GM19035 (cell line): Measurements from ENCODE around the gene DYSF.

Source experiments
- ATAC-seq: cut with Tn5 transposase; IDR thresholded peaks from one replicate; pipeline ENCODE4 v1.9.1; 2021; ENCODE audit not compliant: unreplicated experiment

DYSF gene

DNA sequence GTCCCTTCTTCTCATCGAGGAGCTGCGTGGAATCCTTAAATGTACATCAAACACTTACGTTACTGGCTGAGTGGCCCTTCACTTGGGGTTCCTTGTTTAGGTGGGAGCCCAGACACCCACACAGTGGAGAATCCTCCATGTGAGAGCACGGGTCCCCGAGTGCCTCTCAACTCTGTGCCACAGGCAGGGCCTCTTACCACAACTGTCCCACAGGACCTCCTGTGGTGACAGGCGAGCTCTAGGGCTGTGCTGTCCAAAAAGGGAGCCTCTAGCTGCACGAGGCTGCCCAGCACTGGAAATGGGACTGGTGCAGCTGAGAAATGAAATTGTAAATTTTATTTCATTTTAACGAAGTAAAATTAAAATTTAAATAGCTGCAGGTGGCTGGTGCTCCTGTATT lies 145.7 kb downstream of the DYSF start:
- ATAC-seq, result no peak

DNA sequence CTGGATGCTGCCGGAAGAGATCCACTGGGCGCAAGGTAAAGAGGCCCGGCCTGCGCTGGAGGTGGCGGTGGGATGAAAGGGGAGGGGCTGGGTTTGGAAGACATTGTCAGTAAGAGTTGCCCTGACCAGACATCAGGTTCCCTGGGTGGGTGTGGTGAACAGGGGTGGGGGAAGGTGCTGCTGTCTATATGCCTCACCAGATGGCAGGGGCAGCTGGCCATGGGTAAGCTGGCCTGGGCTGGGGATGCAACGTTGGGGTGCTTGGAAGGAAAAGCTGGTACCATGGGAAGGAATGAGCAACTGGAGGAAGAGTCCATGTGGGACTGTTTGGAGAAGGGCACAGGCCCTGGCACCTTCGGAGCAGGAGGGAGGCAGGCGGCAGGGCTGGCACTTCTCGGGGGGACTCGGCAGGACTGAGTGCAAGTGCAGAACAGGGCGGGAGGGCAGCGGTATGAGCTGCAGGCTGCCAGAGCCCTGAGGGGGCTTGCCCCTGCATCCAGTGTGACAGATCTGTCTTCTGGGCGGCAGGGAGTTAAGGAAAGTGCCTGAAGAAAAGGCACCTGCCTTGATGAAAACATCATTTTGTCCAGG lies 146.4 kb downstream of the DYSF start:
- ATAC-seq, result no peak

DNA sequence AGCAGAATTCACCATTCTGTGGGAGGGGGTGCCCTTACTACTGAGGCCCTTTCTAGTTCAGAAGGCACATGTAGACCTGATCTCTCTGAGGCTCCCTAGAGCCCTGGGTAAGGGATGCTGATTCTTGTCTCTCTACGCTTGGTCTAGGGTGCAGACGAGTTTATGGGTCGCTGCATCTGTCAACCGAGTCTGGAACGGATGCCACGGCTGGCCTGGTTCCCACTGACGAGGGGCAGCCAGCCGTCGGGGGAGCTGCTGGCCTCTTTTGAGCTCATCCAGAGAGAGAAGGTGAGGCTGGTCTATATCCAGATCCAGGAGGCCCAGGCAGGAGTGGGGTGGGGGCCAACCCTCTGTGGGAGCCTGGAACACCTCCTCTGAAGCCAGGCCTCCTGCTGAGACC lies 147.2 kb downstream of the DYSF start:
- no peak for ATAC-seq

DNA sequence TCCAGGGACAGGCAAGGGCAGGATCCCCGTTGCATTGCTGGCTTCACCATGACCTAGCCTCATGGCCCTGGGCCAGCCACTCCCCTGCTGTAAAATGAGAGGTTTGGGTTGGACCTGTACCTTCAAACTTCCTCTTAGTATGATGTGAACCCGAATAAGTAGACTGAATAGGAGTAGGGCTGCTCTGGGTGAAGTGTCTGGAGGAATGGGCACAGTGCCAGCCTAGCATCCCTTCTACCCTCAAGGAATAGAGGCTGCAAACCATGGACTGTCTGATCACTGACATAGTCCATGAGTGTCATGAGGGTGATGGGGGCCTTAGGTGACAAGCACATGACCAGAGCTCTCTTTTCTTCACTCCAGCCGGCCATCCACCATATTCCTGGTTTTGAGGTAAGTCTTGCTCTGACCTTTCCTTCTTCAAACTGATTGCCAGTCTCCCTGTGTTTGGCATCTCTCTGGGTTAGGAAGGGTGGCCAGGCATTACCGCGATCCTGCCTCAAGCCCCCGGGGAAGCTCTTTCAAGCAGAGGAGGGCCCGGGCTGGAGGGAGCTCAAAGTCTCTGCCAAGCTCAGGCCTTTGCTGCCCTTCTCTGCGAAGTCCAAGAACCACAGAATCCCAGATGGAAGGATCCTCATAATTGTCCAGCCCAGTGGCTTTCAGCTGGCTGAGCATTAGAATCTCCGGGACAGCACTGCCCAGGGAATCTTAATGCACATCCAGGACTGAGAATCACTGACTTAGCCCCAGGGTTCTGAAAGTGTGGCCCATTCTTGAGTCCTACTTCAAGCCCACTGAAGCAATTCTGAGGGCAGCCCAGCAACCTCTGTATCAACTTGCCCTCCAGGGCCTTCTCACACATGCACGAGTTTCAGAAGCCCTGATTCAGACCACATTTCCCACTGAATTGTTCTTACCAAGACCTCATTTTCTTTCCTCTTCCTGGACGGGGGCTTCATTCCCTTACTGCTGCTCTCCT lies 148.1 kb downstream of the DYSF start:
- ATAC-seq, result no peak

DNA sequence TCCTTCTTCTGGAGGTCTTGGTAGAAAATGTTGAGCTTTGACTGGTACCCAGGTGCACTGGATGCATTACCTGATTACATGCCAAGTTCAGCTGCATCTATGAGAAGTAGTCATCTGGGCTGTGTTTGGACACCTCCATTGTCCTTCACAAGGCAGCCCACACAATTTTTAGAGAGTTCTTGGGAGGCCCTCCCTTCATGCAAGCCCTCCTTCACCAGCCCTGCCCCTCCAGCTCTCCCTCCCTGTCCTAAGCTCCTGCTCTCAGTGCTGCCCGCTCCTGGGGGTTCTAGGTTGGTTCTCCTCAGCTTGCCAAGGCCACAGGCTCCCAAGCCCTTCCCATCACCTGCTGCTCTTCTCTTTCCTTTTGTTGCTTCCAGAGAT lies 148.7 kb downstream of the DYSF start:
- ATAC-seq, result no peak

DNA sequence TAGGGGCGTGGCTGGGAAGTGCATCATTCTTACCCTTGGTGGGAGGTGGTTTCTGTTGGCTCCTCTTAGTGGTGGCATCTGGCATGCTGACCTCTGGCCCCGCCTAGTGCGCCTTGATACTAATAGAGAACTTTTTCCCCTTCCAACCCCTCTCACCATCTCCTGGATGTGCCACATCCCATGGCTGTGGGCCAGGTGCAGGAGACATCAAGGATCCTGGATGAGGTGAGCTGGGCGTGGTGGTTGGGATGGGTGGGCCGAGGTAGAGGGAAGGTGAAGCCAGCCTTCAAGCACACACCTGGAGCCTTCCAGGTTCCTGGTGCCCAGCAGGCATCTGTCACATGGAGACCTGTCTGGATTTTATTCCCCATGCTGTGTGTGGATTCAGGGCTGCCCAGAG lies 149.2 kb downstream of the DYSF start:
- no peak for ATAC-seq

DNA sequence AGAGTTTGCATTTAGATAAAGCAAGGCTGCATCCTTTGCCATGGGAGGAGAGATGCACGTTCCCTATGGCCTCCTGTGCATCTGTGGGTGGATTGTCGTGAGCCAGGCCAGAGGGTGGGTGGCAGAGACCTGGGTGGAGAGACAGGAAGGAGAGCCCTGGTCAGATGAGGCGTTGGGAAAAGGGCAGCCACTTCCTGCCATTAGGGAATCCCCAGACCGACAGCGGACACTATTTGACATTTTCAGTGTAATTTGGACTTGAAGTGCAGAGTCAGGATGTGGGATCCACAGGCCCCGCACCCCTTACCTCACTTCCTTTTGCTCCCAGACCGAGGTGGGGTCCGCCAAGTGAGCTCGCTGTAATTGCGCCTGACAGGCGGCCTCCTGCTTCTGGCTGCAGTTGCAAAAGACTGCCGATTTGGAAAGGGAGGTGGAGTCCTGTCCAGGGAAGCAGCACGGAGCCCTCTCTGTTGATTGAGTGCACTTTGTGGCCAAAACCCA lies 150.0 kb downstream of the DYSF start:
- no peak for ATAC-seq

DNA sequence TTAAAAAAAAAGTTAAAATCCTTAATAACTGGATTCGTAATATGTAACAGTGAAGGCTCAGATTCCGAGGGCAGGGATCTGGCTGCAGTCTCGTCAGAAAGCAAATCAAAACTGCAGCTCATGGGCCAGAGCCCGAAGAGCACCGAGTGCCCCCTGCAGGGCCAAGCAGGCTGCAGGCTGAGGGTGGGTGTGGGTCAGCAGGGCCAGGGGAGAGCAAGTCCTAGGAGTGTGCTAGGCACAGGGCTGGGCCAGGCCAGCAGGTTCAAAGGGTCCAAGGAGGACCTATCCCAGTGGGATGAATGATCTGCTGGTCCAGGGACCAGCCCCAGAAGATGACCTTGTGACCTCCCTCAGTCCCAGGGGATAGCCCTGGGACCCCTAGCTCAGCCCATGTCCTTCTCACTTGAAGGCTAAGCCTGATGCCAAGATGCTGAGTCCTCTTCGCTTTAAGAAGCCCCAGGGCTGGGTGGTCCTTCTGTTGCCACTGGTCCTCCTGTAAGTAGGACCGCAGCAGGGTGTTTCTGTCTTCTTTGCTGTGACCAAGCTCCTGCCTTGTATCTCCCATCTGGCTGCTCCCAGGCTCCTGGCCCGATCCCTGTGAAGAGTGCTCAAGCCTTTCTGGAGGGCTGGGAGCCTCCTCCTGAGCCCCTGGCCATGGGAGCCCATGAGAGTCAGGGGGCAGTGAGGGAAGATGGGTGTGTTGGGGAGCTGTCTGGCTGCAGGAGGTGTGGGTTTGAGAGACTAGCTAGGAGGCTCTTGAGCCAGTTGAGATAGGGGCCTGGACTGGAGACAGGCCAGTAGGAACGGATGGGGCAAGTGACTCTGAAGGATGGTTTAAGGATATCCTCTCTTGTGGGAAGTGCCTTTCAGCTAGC lies 150.7 kb downstream of the DYSF start:
- ATAC-seq, result no peak

DNA sequence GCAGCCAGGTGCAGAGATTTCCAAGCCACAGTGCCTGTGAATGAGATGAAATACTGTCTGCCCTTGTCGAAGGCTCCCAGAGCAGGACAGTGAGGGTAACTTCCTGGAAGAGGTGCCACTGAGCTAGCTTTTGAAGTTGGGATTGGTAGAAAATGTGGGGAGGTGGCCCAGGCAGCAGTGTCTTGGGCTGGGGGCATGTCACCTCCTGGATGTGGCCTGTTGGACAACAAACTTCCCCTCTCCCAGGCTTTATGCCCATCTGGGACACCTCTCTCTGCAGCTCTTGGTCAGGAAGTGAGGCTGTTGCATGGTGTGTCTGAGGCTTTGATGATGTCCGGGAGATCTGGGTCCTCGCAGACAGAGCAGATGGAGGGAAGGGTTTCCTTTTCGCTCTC lies 151.4 kb downstream of the DYSF start:
- ATAC-seq, result no peak

DNA sequence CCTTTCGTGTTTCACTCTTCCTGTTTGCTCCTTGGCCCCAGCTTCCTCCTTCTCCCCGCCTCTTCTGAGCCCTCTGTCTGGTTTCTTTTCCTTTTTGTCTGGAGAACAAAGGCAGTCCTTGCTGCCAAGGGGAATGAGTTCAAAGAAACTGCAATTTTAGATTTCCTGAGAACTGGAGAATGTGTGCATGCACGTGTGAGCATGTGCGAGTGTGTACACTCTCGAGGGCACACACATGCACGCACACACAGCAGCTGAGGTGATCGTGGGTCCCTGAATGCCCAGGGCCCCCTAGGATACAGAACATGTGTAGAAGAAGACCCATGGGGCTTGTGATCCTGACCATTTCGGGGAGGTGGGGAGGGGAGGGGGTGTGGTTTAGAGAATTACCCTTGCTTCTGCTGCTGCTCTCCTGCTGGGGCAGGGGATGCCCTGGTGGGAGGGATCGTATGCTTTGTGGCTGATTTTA lies 151.8 kb downstream of the DYSF start:
- ATAC-seq, result no peak

DNA sequence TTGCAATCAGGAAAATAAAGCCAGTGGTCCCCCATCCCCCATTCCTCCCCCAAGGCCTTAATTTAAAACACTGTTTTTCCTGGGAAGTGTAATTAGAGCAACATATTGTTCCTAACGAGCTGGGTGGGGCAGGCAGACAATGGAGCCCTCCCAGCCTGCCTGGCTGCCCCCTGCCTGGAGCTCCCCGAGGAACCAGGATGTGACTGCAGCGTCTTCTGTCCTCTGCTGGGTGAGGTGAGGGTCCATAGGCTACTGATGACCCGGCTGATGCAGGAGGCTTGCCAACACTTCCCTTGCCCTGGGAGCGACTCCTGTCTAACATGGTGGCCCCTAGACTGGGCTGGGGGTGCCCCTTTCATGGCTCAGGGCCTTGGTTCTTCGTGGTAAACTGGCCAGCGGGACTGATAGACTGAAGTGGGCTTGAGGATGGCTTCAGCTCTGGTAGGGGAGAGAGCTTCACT lies 152.4 kb downstream of the DYSF start:
- ATAC-seq, result no peak

DNA sequence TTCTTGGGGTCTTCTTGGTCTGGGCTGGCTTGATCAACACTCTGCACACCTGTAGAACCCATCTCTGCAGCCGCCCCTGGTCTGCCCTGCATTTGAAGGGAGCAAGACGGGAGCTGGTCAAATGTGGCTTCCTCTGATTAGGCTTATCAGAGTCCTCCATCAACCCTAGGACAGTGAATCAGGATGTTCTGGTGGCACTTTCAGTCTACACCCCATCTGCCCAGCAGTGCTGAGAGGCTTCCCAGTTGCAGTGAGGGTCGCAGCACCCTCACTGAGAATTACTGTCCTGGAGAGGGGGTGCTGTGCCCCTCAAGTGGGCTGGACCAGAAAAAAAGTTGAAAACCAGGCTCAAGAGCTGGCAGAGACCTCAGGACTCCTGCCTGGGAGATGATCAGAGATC lies 152.9 kb downstream of the DYSF start:
- no peak for ATAC-seq

DNA sequence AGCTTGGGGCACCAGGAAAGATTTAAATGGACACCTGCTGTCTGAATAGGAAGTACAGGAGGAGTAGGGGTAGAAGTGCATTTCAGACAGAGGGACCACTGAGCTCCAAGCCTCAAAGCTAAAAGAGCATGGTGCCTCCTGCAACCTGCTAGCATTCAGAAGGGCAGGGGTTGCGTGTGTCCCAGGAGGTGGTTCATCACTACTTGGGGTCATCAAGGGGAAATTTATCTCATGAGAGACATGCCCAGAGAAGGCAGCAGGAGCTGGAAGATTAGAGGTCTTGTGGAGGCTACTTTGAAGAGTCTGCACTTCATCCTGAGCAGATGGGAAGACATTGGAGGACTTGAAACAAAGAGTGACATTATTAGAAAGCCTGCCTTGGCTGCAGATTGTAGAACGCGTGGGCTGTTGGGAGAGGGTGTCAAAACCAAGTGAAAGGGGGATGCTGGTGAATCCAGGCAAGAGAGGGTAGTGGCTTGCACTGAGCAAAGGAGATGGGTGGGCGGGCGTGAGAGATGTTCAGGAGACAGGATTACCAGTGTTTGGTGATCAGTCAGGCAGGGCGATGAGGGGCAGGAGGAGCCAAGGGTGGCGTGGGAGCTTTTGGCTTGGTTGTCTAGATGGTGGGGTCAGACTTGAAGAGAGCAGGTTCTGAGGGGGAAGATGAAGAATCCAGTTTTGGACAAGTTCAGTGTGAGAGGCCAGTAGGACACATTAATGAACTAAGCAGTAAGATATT lies 154.0 kb downstream of the DYSF start:
- ATAC-seq, result no peak

DNA sequence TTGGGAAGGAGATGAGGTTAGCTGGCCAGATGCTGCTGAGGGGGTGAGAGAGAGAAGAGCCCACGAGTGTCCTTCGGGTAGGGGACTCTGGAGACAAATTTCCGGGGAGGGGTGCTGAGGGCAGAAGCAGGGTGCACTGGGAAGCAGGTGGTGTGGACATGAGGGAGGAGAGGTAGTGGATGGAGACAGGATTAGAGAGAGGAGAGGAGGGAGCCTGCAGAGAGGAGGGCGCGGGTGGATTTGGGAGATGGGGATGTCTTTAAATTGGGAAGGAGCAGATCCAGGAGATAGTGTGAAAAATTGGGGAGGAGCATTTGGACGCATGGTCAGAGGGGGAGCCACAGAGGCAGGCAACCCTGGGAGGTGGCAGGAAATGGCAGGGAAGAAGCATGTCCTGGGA lies 154.7 kb downstream of the DYSF start:
- no peak for ATAC-seq

DNA sequence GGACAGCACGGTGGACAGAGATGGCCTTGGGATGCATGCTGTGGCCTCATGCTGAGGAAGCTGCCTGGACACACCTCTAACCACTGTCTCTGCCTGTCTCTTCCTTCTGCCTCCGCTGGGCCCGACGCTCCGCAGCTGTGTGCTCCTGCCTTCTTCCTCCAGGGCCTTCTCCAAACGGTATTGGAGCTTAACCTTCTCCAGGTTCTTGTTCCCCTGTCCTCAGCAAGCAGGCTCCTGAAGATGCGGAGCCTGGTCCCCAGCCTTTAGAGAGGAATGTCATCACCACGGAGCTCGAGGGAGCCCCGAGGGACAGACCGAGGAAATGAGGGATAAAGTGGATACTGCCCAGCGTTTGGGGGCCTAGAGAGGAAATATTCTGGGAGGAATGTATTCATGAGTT lies 155.1 kb downstream of the DYSF start:
- no peak for ATAC-seq

DNA sequence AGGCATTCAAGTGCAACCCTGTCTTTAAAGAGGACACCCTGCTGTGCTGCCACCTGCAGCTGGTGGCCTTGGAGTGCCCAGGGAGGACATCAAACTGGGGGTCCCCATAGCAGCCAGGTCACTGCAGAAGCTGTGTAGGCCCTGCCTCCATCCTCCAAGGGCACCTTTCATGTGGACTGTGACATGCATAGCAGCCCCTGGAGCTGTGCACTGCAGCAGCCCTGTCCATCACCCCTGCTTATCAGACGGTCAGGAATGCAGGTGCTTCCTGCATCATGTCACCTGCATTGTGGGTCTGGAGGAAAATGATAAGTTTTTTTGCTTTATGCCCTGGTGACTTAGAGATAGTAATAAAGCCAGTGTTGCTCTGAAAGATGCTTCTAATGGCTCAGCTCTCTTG lies 155.7 kb downstream of the DYSF start:
- no peak for ATAC-seq

DNA sequence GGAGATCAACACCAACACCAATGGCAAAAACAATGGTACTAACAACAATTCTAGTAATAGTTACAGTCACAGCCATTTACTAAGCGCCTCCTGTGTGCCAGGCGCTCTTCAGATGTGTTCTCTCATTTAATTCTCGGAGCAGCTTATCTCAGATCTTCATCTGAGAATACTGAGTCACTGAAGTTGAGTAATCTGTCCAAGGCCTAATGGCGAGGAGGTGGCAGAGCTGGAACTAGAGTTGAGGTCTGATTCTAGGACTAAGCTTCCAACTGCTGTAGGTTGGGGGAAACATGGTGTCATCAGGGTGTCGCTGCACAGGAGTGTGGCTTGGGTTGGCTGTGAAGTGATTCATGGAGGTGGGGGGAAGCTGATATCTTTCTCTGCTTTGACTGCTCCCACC lies 156.1 kb downstream of the DYSF start:
- ATAC-seq, result no peak

DNA sequence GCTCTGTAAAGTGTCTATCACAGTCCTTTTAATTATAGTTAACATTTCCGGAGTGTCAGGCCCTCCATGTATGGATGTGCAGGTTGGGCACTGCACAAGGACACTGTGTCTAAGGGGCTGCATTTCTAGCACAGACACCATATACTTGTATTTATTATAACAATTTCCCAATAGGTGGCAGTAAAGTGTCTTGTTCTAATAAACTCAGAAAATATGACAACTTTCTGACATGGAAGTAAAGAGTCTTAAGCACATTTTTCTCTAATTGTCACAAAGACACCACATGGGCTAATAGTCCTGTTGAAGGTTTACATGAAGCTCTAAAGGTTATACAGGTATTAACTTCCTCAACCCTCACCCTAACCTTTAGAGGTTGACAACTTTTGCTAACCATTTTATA lies 156.6 kb downstream of the DYSF start:
- ATAC-seq, result no peak

DNA sequence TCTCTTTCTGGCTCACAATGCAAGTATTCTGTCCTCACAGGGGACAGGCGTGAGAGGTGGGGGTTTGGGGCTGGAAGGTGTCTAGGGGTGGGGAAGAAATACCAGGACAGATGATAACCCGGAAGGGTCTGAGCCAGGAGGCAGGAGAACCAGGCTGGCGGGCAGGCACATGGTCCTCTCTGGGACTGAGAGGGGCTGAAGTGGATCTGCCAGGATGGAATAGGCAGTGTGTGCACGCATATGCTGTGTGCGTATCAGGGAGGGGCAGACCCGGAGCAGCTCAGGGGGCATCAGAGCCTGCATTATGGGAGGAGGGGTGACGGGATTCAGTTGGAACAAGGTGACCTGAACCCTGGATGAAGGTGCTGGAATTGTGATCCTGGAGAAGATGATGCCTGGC lies 157.3 kb downstream of the DYSF start:
- ATAC-seq, result no peak

DNA sequence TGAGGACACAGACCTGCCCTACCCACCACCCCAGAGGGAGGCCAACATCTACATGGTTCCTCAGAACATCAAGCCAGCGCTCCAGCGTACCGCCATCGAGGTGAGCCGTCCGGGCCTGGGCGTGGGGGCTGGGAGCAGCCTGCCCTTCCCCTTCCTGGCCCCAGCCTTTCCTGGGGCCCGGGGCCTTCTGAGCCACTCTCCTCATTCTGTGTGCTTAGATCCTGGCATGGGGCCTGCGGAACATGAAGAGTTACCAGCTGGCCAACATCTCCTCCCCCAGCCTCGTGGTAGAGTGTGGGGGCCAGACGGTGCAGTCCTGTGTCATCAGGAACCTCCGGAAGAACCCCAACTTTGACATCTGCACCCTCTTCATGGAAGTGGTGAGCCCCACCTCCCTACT lies 157.9 kb downstream of the DYSF start:
- no peak for ATAC-seq
